HuH-7 (cell line): ENCODE data around the gene TIMP1.

Experiments
- DNase-seq: peaks from one replicate; pipeline ENCODE4 v3.0.0; 2011; ENCODE audit warnings: low spot score

TIMP1 gene

GRCh38 chrX:47581731-47582647 is at the start of gene TIMP1:
TIMP1 (plus strand) TSS chrX:47582436; CDS start chrX:47583416, 980 bp downstream.
- DNase-seq: no peak

- DNase-seq: no peak
Observed at GRCh38 chrX:47539860-47540259, 42.4 kb upstream of the TIMP1 start.

- peak; percentile 55 for DNase-seq
Observed at GRCh38 chrX:47540754-47541538, 41.3 kb upstream of the TIMP1 start.

GRCh38 chrX:47543496-47543895 is 38.7 kb upstream of the TIMP1 start:
- no peak for DNase-seq

- DNase-seq: no peak
Observed at GRCh38 chrX:47556045-47556623, 26.1 kb upstream of the TIMP1 start.

GRCh38 chrX:47558436-47558835 is 23.8 kb upstream of the TIMP1 start:
- no peak for DNase-seq

- no peak for DNase-seq
Observed at GRCh38 chrX:47560179-47560933, 21.9 kb upstream of the TIMP1 start.

- DNase-seq: peak; percentile 81
Observed at GRCh38 chrX:47560934-47561658, 21.1 kb upstream of the TIMP1 start, which contains the start of gene ARAF. ARAF (plus strand) TSS chrX:47561205; CDS start chrX:47562968, 1,763 bp downstream.

GRCh38 chrX:47561659-47562151 is 20.5 kb upstream of the TIMP1 start:
- no peak for DNase-seq

- no peak for DNase-seq
Observed at GRCh38 chrX:47562615-47563243, 19.5 kb upstream of the TIMP1 start.

GRCh38 chrX:47563801-47564315 is 18.4 kb upstream of the TIMP1 start:
- DNase-seq: no peak

- no peak for DNase-seq
Observed at GRCh38 chrX:47564438-47565085, 17.7 kb upstream of the TIMP1 start.

- DNase-seq: no peak
Observed at GRCh38 chrX:47566841-47567240, 15.4 kb upstream of the TIMP1 start.

- no peak for DNase-seq
Observed at GRCh38 chrX:47568656-47569295, 13.5 kb upstream of the TIMP1 start.

- no peak for DNase-seq
Observed at GRCh38 chrX:47570794-47571193, 11.4 kb upstream of the TIMP1 start.

GRCh38 chrX:47571215-47571614 is 11.0 kb upstream of the TIMP1 start:
- DNase-seq: no peak

- DNase-seq: no peak
Observed at GRCh38 chrX:47571896-47572295, 10.3 kb upstream of the TIMP1 start.

- no peak for DNase-seq
Observed at GRCh38 chrX:47572773-47573340, 9.4 kb upstream of the TIMP1 start.
